Tibial artery (tissue), 4 donors: ENCODE results near the gene RFC3.

Source experiments
- DNase-seq, 2 donors: peaks; one replicate each; pipeline ENCODE4 v3.0.0-alpha.2; 2019
- H3K27ac ChIP-seq, 2 donors: fragments of 200-600 bp; sonication (generic) in 1 of 2; 1 replicate in 1 of 2; 2 replicates in 1 of 2; pipeline ENCODE4 v1.5.1; 2018 to 2019; ENCODE audit warnings: mild to moderate bottlenecking in 1 of 2
- H3K27me3 ChIP-seq, 2 donors: fragments of 200-600 bp; sonication (generic) in 1 of 2; one replicate each; pipeline versions ENCODE4 v1.5.1 to v1.6.0; 2016 to 2019
- H3K36me3 ChIP-seq, 3 donors: fragments of 200-600 bp; sonication (generic) in 2 of 3; one replicate each; pipeline ENCODE4 v1.5.1; 2016 to 2019; ENCODE audit warnings: mild to moderate bottlenecking in 2 of 3
- H3K4me1 ChIP-seq, 4 donors: fragments of 200-600 bp; sonication (generic) in 2 of 4; 1 replicate in 3 of 4; 2 replicates in 1 of 4; pipeline ENCODE4 v1.5.1; 2016 to 2019
- H3K4me3 ChIP-seq, 2 donors: fragments of 200-600 bp; sonication (generic) in 1 of 2; 1 replicate in 1 of 2; 2 replicates in 1 of 2; pipeline ENCODE4 v1.5.1; 2018 to 2019; ENCODE audit warnings: mild to moderate bottlenecking in 2 of 2
- H3K9me3 ChIP-seq, 3 donors: fragments of 200-600 bp; sonication (generic) in 1 of 3; one replicate each; pipeline ENCODE4 v1.5.1; 2016 to 2019
- CTCF ChIP-seq, 2 experiments: fragments of 200-600 bp in 1 of 2; fragments of 450-650 bp in 1 of 2; IDR thresholded peaks; one replicate each; pipeline ENCODE4 v1.5.1; 2017 to 2019; ENCODE audit warnings: antibody characterized with exemption in 2 of 2, mild to moderate bottlenecking in 1 of 2, moderate library complexity in 1 of 2
- intact Hi-C: fragments of 100-400 bp; cut with DNase I; formaldehyde crosslinking; loops from one replicate; pipeline ENCODE4 v1.15.0; 2023; ENCODE audit warnings: low total_unique reads

Gene RFC3

GRCh38 chr13:33817901-33818706 is at the start of gene RFC3:
RFC3 (plus strand) TSS chr13:33818149; CDS start chr13:33818179, 30 bp downstream.
- Histone ChIP-seq H3K4me1 (peaks cover 0 to 4% (median 3%) of the 10 kb centered on the region in 4 donors), H3K9me3 (no peaks in the 10 kb centered on the region), H3K27me3 (no peaks in the 10 kb centered on the region), H3K4me3 (peak within 1 kb of the TSS; percentile 65 to 81), H3K36me3 (no peaks in the 10 kb centered on the region), H3K27ac (peak within 1 kb of the TSS; percentile 53 to 70)
- intact Hi-C loops, result no loop called here
- peak; percentile 91 to 94 for DNase-seq
- TF ChIP-seq CTCF (IDR thresholded peaks at IDR 0.05), result no peak

GRCh38 chr13:33771296-33771695 is 46.7 kb upstream of the RFC3 start:
- H3K4me1 ChIP-seq, result no peaks in the 10 kb centered on the region
- no peaks in the 10 kb centered on the region for H3K9me3 ChIP-seq
- TF ChIP-seq CTCF (IDR thresholded peaks at IDR 0.05), result no peak
- no peaks in the 10 kb centered on the region for H3K27me3 ChIP-seq
- no peak overlapping the region for H3K27ac ChIP-seq
- DNase-seq, result no peak
- no peaks in the 10 kb centered on the region for H3K36me3 ChIP-seq
- intact Hi-C loops, result no loop called here
- no peak overlapping the region for H3K4me3 ChIP-seq

- Histone ChIP-seq H3K9me3 (no peaks in the 10 kb centered on the region), H3K4me3 (no peak overlapping the region), H3K36me3 (no peaks in the 10 kb centered on the region), H3K4me1 (no peaks in the 10 kb centered on the region), H3K27ac (no peak overlapping the region), H3K27me3 (no peaks in the 10 kb centered on the region)
- DNase-seq, result no peak
- no peak for TF ChIP-seq CTCF (IDR thresholded peaks at IDR 0.05)
- intact Hi-C loops, result no loop called here
These were observed 44.0 kb upstream of the RFC3 start for GRCh38 chr13:33773790-33774462.

GRCh38 chr13:33775339-33776108 is 42.4 kb upstream of the RFC3 start:
- Histone ChIP-seq H3K27me3 (no peaks in the 10 kb centered on the region), H3K9me3 (no peaks in the 10 kb centered on the region), H3K36me3 (no peaks in the 10 kb centered on the region), H3K4me3 (no peak overlapping the region), H3K4me1 (no peaks in the 10 kb centered on the region), H3K27ac (no peak overlapping the region)
- TF ChIP-seq CTCF (IDR thresholded peaks at IDR 0.05), result no peak
- no peak for DNase-seq
- intact Hi-C loops, result no loop called here

GRCh38 chr13:33776239-33776881 is 41.6 kb upstream of the RFC3 start:
- TF ChIP-seq CTCF (IDR thresholded peaks at IDR 0.05), result no peak
- Histone ChIP-seq H3K4me1 (no peaks in the 10 kb centered on the region), H3K27me3 (no peaks in the 10 kb centered on the region), H3K4me3 (no peak overlapping the region), H3K27ac (no peak overlapping the region), H3K36me3 (no peaks in the 10 kb centered on the region), H3K9me3 (no peaks in the 10 kb centered on the region)
- no peak for DNase-seq
- intact Hi-C loops, result no loop called here
